IMR-90 (cell line): ENCODE measurements around the gene MYH10. TPM values are rescaled to one million over a fixed set of nuclear protein-coding genes. Genes with fewer than 3 reads are reported as not detected.

Source experiments
- ATAC-seq: fragments of 200-7000 bp; cut with Tn5 transposase; 2 replicates; pipeline ENCODE4 v1.9.1; 2020; ENCODE audit warnings: low read depth, mild to moderate bottlenecking, moderate library complexity
- BruUV-seq: library from RNA; stranded (reverse); fragments of 400-500 nt; replicated peaks from 2 replicates; lab custom pipeline; 2021; lab: Mats Ljungman, UMichigan
- CTCF ChIA-PET: fragments of 300-600 bp; formaldehyde crosslinking; extraction: SDS; loops from one replicate; lab custom pipeline; 2021; ENCODE audit warnings: antibody characterized with exemption; lab: Yijun Ruan, JAX
- POLR2A ChIA-PET: fragments of 300-600 bp; sonication (Branson Sonifier 250); formaldehyde crosslinking; loops from one replicate; lab custom pipeline; 2022; ENCODE audit warnings: antibody characterized with exemption; ENCODE audit not compliant: unreplicated experiment; lab: Charles Lee
- DNase-seq: peaks from one replicate; pipeline ENCODE4 v3.0.0; 2013
- H2AFZ ChIP-seq: replicated peaks from 2 replicates; pipeline ENCODE3; 2013; ENCODE audit warnings: low read length, mild to moderate bottlenecking; ENCODE audit not compliant: poor library complexity
- H2AK5ac ChIP-seq: 2 replicates; pipeline ENCODE4 v1.6.1; 2013; ENCODE audit warnings: low read depth, low read length, inconsistent platforms
- H2AK9ac ChIP-seq: replicated peaks from 2 replicates; pipeline ENCODE3; 2013; ENCODE audit warnings: mild to moderate bottlenecking, low read depth, low read length, moderate library complexity; ENCODE audit not compliant: poor library complexity
- H2BK120ac ChIP-seq: 2 replicates; pipeline ENCODE4 v1.6.1; 2013; ENCODE audit warnings: low read depth, low read length, inconsistent platforms
- H2BK15ac ChIP-seq: 3 replicates; pipeline ENCODE4 v1.6.1; 2013; ENCODE audit warnings: low read depth, low read length, inconsistent platforms
- H2BK20ac ChIP-seq: 2 replicates; pipeline ENCODE4 v1.6.1; 2013; ENCODE audit warnings: low read depth, mild to moderate bottlenecking, inconsistent platforms, low read length, moderate library complexity
- H2BK5ac ChIP-seq: 2 replicates; pipeline ENCODE4 v1.6.1; 2013; ENCODE audit warnings: mild to moderate bottlenecking, low read depth, low read length, inconsistent platforms; ENCODE audit not compliant: poor library complexity, severe bottlenecking
- H3K14ac ChIP-seq: replicated peaks from 2 replicates; pipeline ENCODE4 v1.6.1; 2013; ENCODE audit warnings: low read depth, low read length, inconsistent platforms
- H3K18ac ChIP-seq: 2 replicates; pipeline ENCODE4 v1.6.1; 2013; ENCODE audit warnings: low read depth, low read length, control low read depth
- H3K23ac ChIP-seq: 2 replicates; pipeline ENCODE4 v1.6.1; 2013; ENCODE audit warnings: low read depth, low read length, inconsistent platforms
- H3K27ac ChIP-seq: 2 replicates; pipeline ENCODE4 v1.5.1; 2013; ENCODE audit warnings: mild to moderate bottlenecking, control low read depth, low read length; ENCODE audit not compliant: insufficient read depth
- H3K27me3 ChIP-seq: 2 replicates; pipeline ENCODE4 v1.6.1; 2013; ENCODE audit warnings: low read length; ENCODE audit not compliant: control insufficient read depth, insufficient read depth
- H3K36me3 ChIP-seq: 2 replicates; pipeline ENCODE4 v1.6.1; 2013; ENCODE audit warnings: low read length, mixed read lengths; ENCODE audit not compliant: control insufficient read depth, insufficient read depth
- H3K4ac ChIP-seq: 2 replicates; pipeline ENCODE4 v1.6.1; 2013; ENCODE audit warnings: low read depth, low read length, inconsistent platforms
- H3K4me1 ChIP-seq: 2 replicates; pipeline ENCODE4 v1.6.1; 2013; ENCODE audit warnings: low read length, mixed read lengths; ENCODE audit not compliant: control insufficient read depth, insufficient read depth
- H3K4me2 ChIP-seq: 2 replicates; pipeline ENCODE4 v1.6.1; 2013; ENCODE audit warnings: low read depth, mild to moderate bottlenecking, control low read depth, low read length, moderate library complexity
- H3K4me3 ChIP-seq: 2 replicates; pipeline ENCODE4 v1.5.1; 2013; ENCODE audit warnings: low read depth, mild to moderate bottlenecking, control low read depth, low read length, moderate library complexity; ENCODE audit not compliant: insufficient read depth
- H3K56ac ChIP-seq: 2 replicates; pipeline ENCODE4 v1.6.1; 2013; ENCODE audit warnings: low read length, inconsistent platforms; ENCODE audit not compliant: insufficient read depth; ENCODE audit errors: extremely low read depth
- H3K79me1 ChIP-seq, 2 experiments: 2 replicates each; pipeline ENCODE4 v1.6.1; 2013; ENCODE audit warnings: low read length in 2 of 2, inconsistent platforms in 1 of 2, low read depth in 1 of 2
- H3K9ac ChIP-seq: 2 replicates; pipeline ENCODE4 v1.6.1; 2013; ENCODE audit warnings: low read depth, low read length, control low read depth
- H3K9me1 ChIP-seq: 2 replicates; pipeline ENCODE4 v1.6.1; 2013; ENCODE audit warnings: low read length, inconsistent platforms; ENCODE audit not compliant: insufficient read depth
- H3K9me3 ChIP-seq: 2 replicates; pipeline ENCODE4 v1.6.1; 2013; ENCODE audit warnings: low read length; ENCODE audit not compliant: control insufficient read depth, insufficient read depth
- H4K20me1 ChIP-seq: 2 replicates; pipeline ENCODE4 v1.6.1; 2013; ENCODE audit warnings: low read length, inconsistent platforms; ENCODE audit not compliant: insufficient read depth
- H4K5ac ChIP-seq: 2 replicates; pipeline ENCODE4 v1.6.1; 2013; ENCODE audit warnings: mild to moderate bottlenecking, low read depth, low read length, control low read depth
- H4K8ac ChIP-seq, 2 experiments: 2 replicates each; pipeline ENCODE4 v1.6.1; 2013; ENCODE audit warnings: low read depth in 2 of 2, low read length in 2 of 2, control low read depth in 1 of 2, inconsistent platforms in 1 of 2
- H4K91ac ChIP-seq: 2 replicates; pipeline ENCODE4 v1.6.1; 2013; ENCODE audit warnings: low read depth, low read length, inconsistent platforms; ENCODE audit not compliant: insufficient read depth
- BHLHE40 ChIP-seq: fragments of 150-350 bp; IDR thresholded peaks from 2 replicates; pipeline ENCODE4 v1.6.1; 2016; ENCODE audit warnings: mild to moderate bottlenecking, low read depth, low read length
- CEBPB ChIP-seq: IDR thresholded peaks from 2 replicates; pipeline ENCODE4 v1.6.1; 2012; ENCODE audit warnings: low read depth, low read length, improper control_type of control experiment
- CHD1 ChIP-seq: IDR thresholded peaks from 2 replicates; pipeline ENCODE4 v1.6.1; 2012; ENCODE audit warnings: low read depth, low read length, improper control_type of control experiment
- FOS ChIP-seq: fragments of 150-350 bp; IDR thresholded peaks from 2 replicates; pipeline ENCODE4 v1.6.1; 2016; ENCODE audit warnings: low read depth, low read length
- MAFK ChIP-seq: IDR thresholded peaks from 2 replicates; pipeline ENCODE4 v1.6.1; 2012; ENCODE audit warnings: low read depth, low read length, improper control_type of control experiment
- MAZ ChIP-seq: IDR thresholded peaks from 2 replicates; pipeline ENCODE4 v1.6.1; 2012; ENCODE audit warnings: low read depth, mild to moderate bottlenecking, low read length, improper control_type of control experiment, moderate library complexity, borderline replicate concordance
- MXI1 ChIP-seq: IDR thresholded peaks from 2 replicates; pipeline ENCODE4 v1.6.1; 2012; ENCODE audit warnings: low read depth, mild to moderate bottlenecking, low read length, moderate library complexity, borderline replicate concordance
- NFE2L2 ChIP-seq: fragments of 150-350 bp; IDR thresholded peaks from 2 replicates; pipeline ENCODE4 v1.6.1; 2016; ENCODE audit warnings: low read depth, mild to moderate bottlenecking, low read length
- POLR2A ChIP-seq: IDR thresholded peaks from 2 replicates; pipeline ENCODE4 v1.6.1; 2012; ENCODE audit warnings: mild to moderate bottlenecking, low read depth, low read length
- RAD21 ChIP-seq: IDR thresholded peaks from 2 replicates; pipeline ENCODE4 v1.6.1; 2012; ENCODE audit warnings: low read length, improper control_type of control experiment
- RCOR1 ChIP-seq: IDR thresholded peaks from 2 replicates; pipeline ENCODE4 v1.6.1; 2012; ENCODE audit warnings: mild to moderate bottlenecking, low read length, improper control_type of control experiment; ENCODE audit not compliant: insufficient replicate concordance
- RFX5 ChIP-seq: IDR thresholded peaks from 2 replicates; pipeline ENCODE4 v1.8.0; 2012; ENCODE audit warnings: low read depth, mild to moderate bottlenecking, low read length, moderate library complexity
- SMC3 ChIP-seq: fragments of 150-350 bp; IDR thresholded peaks from 2 replicates; pipeline ENCODE4 v1.6.1; 2016; ENCODE audit warnings: low read depth, mild to moderate bottlenecking, antibody characterized with exemption, low read length, moderate library complexity
- WGBS, 2 experiments: methylation state at CpG; one replicate each; pipeline versions ENCODE4 v1.1.5 to v1.1.7; 2013; ENCODE audit warnings: missing lambda C conversion rate in 2 of 2; ENCODE audit not compliant: insufficient read length in 1 of 2; ENCODE audit errors: extremely low coverage in 2 of 2; 5-methylcytosine and 5-hydroxymethylcytosine counted together
- dilution Hi-C: fragments of 300-500 bp; cut with HindIII; formaldehyde crosslinking; loops from one replicate; pipeline ENCODE4 v1.14.3; 2018; ENCODE audit warnings: low sequenced_read_pairs; ENCODE audit not compliant: unreplicated experiment
- in situ Hi-C: fragments of 300-500 bp; cut with MboI; formaldehyde crosslinking; loops from 3 replicates; pipeline ENCODE4 v1.14.3; 2019; ENCODE audit warnings: low sequenced_read_pairs, inconsistent platforms, mixed read lengths
- intact Hi-C: fragments of 100-400 bp; cut with micrococcal nuclease; formaldehyde crosslinking; loops from 2 replicates; pipeline ENCODE4 v1.10.0; 2022
- polyA plus RNA-seq, 3 experiments: library from polyadenylated mRNA; depleted of rRNA; stranded (reverse); fragments of >200 nt; gene quantifications; 2 replicates each; pipeline ENCODE4 v1.2.3, GENCODE V29; 2012; ENCODE audit warnings: low replicate concordance in 1 of 3
- total RNA-seq: library from RNA; depleted of rRNA; stranded (reverse); fragments of >200 nt; gene quantifications from 2 replicates; pipeline ENCODE4 v1.2.3, GENCODE V29; 2012
- TF ChIP-seq, protein P1 (sequence below): conservative IDR thresholded peaks from 2 replicates; pipeline ENCODE4 v1.5.1; 2012; ENCODE audit warnings: mild to moderate bottlenecking, low read depth, low read length, improper control_type of control experiment
- TF ChIP-seq, protein P2 (sequence below): fragments of 150-350 bp; IDR thresholded peaks from 2 replicates; pipeline ENCODE4 v1.6.1; 2016; ENCODE audit warnings: low read depth, mild to moderate bottlenecking, low read length, moderate library complexity, borderline replicate concordance
- TF ChIP-seq, protein P3 (sequence below): fragments of 150-350 bp; IDR thresholded peaks from 2 replicates; pipeline ENCODE4 v1.6.1; 2017; ENCODE audit warnings: mild to moderate bottlenecking, antibody characterized with exemption, low read length, low read depth

MYH10 gene
- total and polyA plus RNA-seq, 2 of the 4 experiments (the other 2 are of a cell fraction) = 71.2 to 95.2 TPM

DNA sequence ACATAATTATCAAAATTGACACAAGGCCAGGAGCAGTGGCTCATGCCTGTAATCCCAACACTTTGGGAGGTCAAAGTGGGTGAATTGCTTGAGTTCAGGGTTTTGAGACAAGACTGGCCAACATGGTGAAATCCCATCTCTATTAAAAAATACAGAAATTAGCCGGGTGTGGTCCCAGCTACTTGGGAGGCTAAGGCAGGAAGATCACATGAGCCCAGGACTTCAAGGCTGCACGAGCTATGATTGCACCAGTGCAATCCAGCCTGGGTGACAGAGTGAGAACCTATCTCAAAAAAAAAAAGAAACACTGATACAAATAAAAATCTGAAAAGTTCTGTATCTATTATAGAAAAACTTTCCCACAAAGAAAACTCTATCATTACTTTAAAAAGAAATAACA, 15.5 kb downstream of the MYH10 start:
- peaks cover 3% of the 10 kb centered on the region for H3K36me3 ChIP-seq
- no peak overlapping the region for H2BK20ac ChIP-seq
- no peak overlapping the region for H3K18ac ChIP-seq
- no peak overlapping the region for H4K5ac ChIP-seq
- H3K4ac ChIP-seq = no peak overlapping the region
- H2AK9ac ChIP-seq = no peak overlapping the region
- no peak for ATAC-seq
- peaks cover 14% of the 10 kb centered on the region for H4K20me1 ChIP-seq
- DNase-seq = no peak
- no peak overlapping the region for H3K27ac ChIP-seq
- H3K9me3 ChIP-seq = 0 out of 2 replicates have a peak, but pooled peaks cover 1% of the 10 kb centered on the region
- ChIA-PET POLR2A (no interaction called here), CTCF (interaction anchor here (0.6 kb wide), 2 partner anchors 9 to 139 kb away, joined by 3 read pairs; no protein-coding TSS in a partner anchor)
- no peak overlapping the region for H2BK5ac ChIP-seq
- H3K14ac ChIP-seq = no peak overlapping the region
- H4K91ac ChIP-seq = no peak overlapping the region
- intact Hi-C loops = no loop called here
- TF ChIP-seq CHD1 (no peak), RAD21 (no peak), FOS (no peak), MAZ (no peak), CEBPB (no peak), BHLHE40 (no peak), SMC3 (no peak), RFX5 (no peak), MXI1 (no peak), NFE2L2 (no peak), POLR2A (no peak), MAFK (no peak), RCOR1 (no peak)
- TF ChIP-seq, protein P1, sequence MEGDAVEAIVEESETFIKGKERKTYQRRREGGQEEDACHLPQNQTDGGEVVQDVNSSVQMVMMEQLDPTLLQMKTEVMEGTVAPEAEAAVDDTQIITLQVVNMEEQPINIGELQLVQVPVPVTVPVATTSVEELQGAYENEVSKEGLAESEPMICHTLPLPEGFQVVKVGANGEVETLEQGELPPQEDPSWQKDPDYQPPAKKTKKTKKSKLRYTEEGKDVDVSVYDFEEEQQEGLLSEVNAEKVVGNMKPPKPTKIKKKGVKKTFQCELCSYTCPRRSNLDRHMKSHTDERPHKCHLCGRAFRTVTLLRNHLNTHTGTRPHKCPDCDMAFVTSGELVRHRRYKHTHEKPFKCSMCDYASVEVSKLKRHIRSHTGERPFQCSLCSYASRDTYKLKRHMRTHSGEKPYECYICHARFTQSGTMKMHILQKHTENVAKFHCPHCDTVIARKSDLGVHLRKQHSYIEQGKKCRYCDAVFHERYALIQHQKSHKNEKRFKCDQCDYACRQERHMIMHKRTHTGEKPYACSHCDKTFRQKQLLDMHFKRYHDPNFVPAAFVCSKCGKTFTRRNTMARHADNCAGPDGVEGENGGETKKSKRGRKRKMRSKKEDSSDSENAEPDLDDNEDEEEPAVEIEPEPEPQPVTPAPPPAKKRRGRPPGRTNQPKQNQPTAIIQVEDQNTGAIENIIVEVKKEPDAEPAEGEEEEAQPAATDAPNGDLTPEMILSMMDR = no peak
- TF ChIP-seq, protein P2, sequence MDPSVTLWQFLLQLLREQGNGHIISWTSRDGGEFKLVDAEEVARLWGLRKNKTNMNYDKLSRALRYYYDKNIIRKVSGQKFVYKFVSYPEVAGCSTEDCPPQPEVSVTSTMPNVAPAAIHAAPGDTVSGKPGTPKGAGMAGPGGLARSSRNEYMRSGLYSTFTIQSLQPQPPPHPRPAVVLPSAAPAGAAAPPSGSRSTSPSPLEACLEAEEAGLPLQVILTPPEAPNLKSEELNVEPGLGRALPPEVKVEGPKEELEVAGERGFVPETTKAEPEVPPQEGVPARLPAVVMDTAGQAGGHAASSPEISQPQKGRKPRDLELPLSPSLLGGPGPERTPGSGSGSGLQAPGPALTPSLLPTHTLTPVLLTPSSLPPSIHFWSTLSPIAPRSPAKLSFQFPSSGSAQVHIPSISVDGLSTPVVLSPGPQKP = no peak
- TF ChIP-seq, protein P3, sequence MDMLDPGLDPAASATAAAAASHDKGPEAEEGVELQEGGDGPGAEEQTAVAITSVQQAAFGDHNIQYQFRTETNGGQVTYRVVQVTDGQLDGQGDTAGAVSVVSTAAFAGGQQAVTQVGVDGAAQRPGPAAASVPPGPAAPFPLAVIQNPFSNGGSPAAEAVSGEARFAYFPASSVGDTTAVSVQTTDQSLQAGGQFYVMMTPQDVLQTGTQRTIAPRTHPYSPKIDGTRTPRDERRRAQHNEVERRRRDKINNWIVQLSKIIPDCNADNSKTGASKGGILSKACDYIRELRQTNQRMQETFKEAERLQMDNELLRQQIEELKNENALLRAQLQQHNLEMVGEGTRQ = no peak
- WGBS, 2 experiments = no CpG with 5 or more reads among the region's 2 CpGs
- H3K9ac ChIP-seq = no peak overlapping the region
- no peak overlapping the region for H3K4me2 ChIP-seq
- no peak overlapping the region for H3K56ac ChIP-seq
- no peak overlapping the region for H3K4me3 ChIP-seq
- H3K79me1 ChIP-seq = peaks cover 29 to 69% of the 10 kb centered on the region in 2 experiments
- dilution Hi-C loops = no loop called here
- H2AFZ ChIP-seq = no peak overlapping the region
- in situ Hi-C loops = no loop called here
- no peak overlapping the region for H2BK15ac ChIP-seq
- BruUV-seq = no TSS peak
- H2AK5ac ChIP-seq = no peak overlapping the region
- no peak overlapping the region for H3K23ac ChIP-seq
- H3K9me1 ChIP-seq = peaks cover 13% of the 10 kb centered on the region
- H3K4me1 ChIP-seq = no peaks in the 10 kb centered on the region; the same call in 1 of the 2 replicates
- H4K8ac ChIP-seq = no peak overlapping the region
- no peaks in the 10 kb centered on the region for H3K27me3 ChIP-seq
- H2BK120ac ChIP-seq = no peak overlapping the region
